Measurements from ENCODE around the gene LDLRAP1. TPM values are rescaled to one million over a fixed set of nuclear protein-coding genes. Genes with fewer than 3 reads are reported as not detected.

The LDLRAP1 gene
- total RNA-seq (2011; cell fraction: chromatin; rRNA removed; ENCODE audit: low replicate concordance): 30.0 and 73.0 TPM in 2 replicates
- 38.5 and 41.1 TPM in 2 replicates for total RNA-seq (2011; cell fraction: nucleolus; rRNA removed)
- 33.9 and 37.2 TPM in 2 replicates for total RNA-seq (2011; cell fraction: nucleoplasm; rRNA removed)
- total RNA-seq (2014; rRNA removed) (14.2 and 19.0 TPM in 2 replicates), total RNA-seq (2014; rRNA removed; fragmentation: Illumina TruSeq; extraction: Trizol) (10.9 and 13.0 TPM in 2 replicates), total RNA-seq (2015; rRNA removed; fragmentation: Illumina TruSeq; extraction: Trizol) (16.3 and 17.7 TPM in 2 replicates), total RNA-seq (2021) (28.8 and 29.2 TPM in 2 replicates), polyA plus RNA-seq (2011; rRNA removed) (16.2 and 25.0 TPM in 2 replicates), polyA plus RNA-seq (2014; fragmentation: Illumina TruSeq; extraction: Trizol) (26.8 and 29.6 TPM in 2 replicates), polyA plus RNA-seq (2014; fragmentation: Nextera tagmentation; extraction: Ambion mirVana) (1 to 10 TPM in 1 of 2 experiments, under 1 TPM in 1; 0.56 to 1.4 TPM), polyA plus RNA-seq (2014; rRNA removed) (22.2 and 25.7 TPM in 2 replicates), polyA minus RNA-seq (2011; rRNA and poly(A)+ RNA removed) (11.8 and 12.8 TPM in 2 replicates), Bru-seq, nascent RNA (percentile 75 among the genes with signal in this experiment), BruChase-seq, experiment 1, labeled RNA remaining after a 2-hour chase (percentile 68 among the genes with signal in this experiment), BruChase-seq, experiment 2, labeled RNA remaining after a 6-hour chase (percentile 72 among the genes with signal in this experiment)
- polyA plus RNA-seq (2011; cell fraction: cytosol; rRNA removed): 22.4 and 23.7 TPM in 2 replicates
- polyA plus RNA-seq (2011; cell fraction: nucleus; rRNA removed): 69.9 and 75.9 TPM in 2 replicates
- polyA plus RNA-seq (2012): 24.3 and 30.1 TPM in 2 replicates
- 11.8 and 16.7 TPM in 2 replicates for polyA minus RNA-seq (2011; cell fraction: cytosol; rRNA and poly(A)+ RNA removed)
- 6.9 and 14.2 TPM in 2 replicates for polyA minus RNA-seq (2011; cell fraction: nucleus; rRNA and poly(A)+ RNA removed)
- long read RNA-seq, experiment 1, transcript LDLRAP1-205 (4 exons, 657 nt): minor isoform, 6 of 193 reads
- long read RNA-seq, experiment 1, transcript LDLRAP1-201 (9 exons, 2,940 nt): major isoform, 43 of 193 reads
- long read RNA-seq, experiment 1, partial matches to known transcripts: 9 of 193 reads
- long read RNA-seq, experiment 1, other reads (novel, unspliced or antisense): 135 of 193 reads
- long read RNA-seq, experiment 2, transcript LDLRAP1-201 (9 exons, 2,940 nt): major isoform, 11 of 34 reads
- long read RNA-seq, experiment 2, partial matches to known transcripts: 4 of 34 reads
- long read RNA-seq, experiment 2, other reads (novel, unspliced or antisense): 17 of 34 reads
- long read RNA-seq, experiment 3, transcript LDLRAP1-201 (9 exons, 2,940 nt): major isoform, 10 of 20 reads
- long read RNA-seq, experiment 3, partial matches to known transcripts: 6 of 20 reads
- long read RNA-seq, experiment 3, other reads (novel, unspliced or antisense): 4 of 20 reads

- ChIA-PET POLR2A (interaction anchor here (0.6 to 1.2 kb wide), 5 partner anchors 10 to 87 kb away, joined by 3 to 5 read pairs (median 3); no protein-coding TSS in a partner anchor), CTCF (ENCODE audit: low intra/inter-chr PET ratio) (no interaction called here)
- Histone ChIP-seq H3K4me1 (replicated peaks in 1 of 2; ENCODE audit: control insufficient read depth in 2 of 2, insufficient read depth in 2 of 2, low read length in 2 of 2) (peaks cover 34 to 36% of the 10 kb centered on the region in 2 experiments), H3K4me3 (peak within 1 kb of the TSS; percentile 82), H3K9ac (ENCODE audit: insufficient read depth in 1 of 2, low read depth in 2 of 2, low read length in 2 of 2) (peak within 1 kb of the TSS; percentile 67 to 90; a peak in 3 of 4 replicates), H3K9me3 (replicated peaks; ENCODE audit: control insufficient read depth, insufficient read depth, low read depth, low read length) (no peaks in the 10 kb centered on the region), H3K9me1 (ENCODE audit: control insufficient read depth, insufficient read depth, low read length) (peaks cover 6% of the 10 kb centered on the region), H3K4me2 (ENCODE audit: insufficient read depth, low read length) (peak within 1 kb of the TSS; percentile 75), H4K20me1 (replicated peaks; ENCODE audit: control insufficient read depth, insufficient read depth, low read length) (no peaks in the 10 kb centered on the region; the same call in 1 of the 2 replicates), H3K36me3 (ENCODE audit: control insufficient read depth, insufficient read depth, low read length) (no peaks in the 10 kb centered on the region), H2AFZ (ENCODE audit: low read depth, low read length) (peak within 1 kb of the TSS; percentile 84), H3K79me2 (ENCODE audit: control insufficient read depth, insufficient read depth, low read length) (peaks cover 31% of the 10 kb centered on the region), H3K27me3 (ENCODE audit: control insufficient read depth in 2 of 2, insufficient read depth in 2 of 2, low read length in 2 of 2) (no peaks in the 10 kb centered on the region), H3K27ac (ENCODE audit: extremely low read depth, low read depth, low read length) (peak within 1 kb of the TSS; percentile 78)
- intact Hi-C loops (cut with micrococcal nuclease): loop anchor here (5.0 to 10.0 kb wide), 2 partner anchors 151 to 254 kb away; no protein-coding TSS in a partner anchor
- in situ Hi-C loops (cut with MboI): no loop called here
- no TSS peak for BruUV-seq (replicated peaks)
- FAIRE-seq (peak; percentile 61), DNase-seq (ENCODE audit: extremely low read depth in 1 of 4, low spot score in 3 of 4) (peak; percentile 88 to 99 (median 98)), ATAC-seq (peak; percentile 97)
- WGBS (ENCODE audit: insufficient coverage, low coverage, missing lambda C conversion rate): under 1% methylated on average over 32 of the region's 99 CpGs
- TF ChIP-seq MYC (IDR thresholded peaks at IDR 0.05; ENCODE audit: low read depth, low read length) (peak; percentile 32; the same call in 1 of the 2 replicates), MYC (CRISPR knock-in tag; IDR thresholded peaks at IDR 0.05; ENCODE audit: borderline replicate concordance, low read depth) (no peak), ZNF511 (CRISPR knock-in tag; IDR thresholded peaks at IDR 0.05) (0 out of 2 replicates have a peak, but pooled peaks have one; percentile 64), ZNF507 (tag; conservative IDR thresholded peaks at IDR 0.05) (no peak), ASH1L (IDR thresholded peaks at IDR 0.05; ENCODE audit: borderline replicate concordance, low read depth, partially characterized antibody) (no peak), KDM2B (CRISPR knock-in tag; IDR thresholded peaks at IDR 0.05) (peak; percentile 41; the same call in 1 of the 2 replicates), CEBPB (tag; IDR thresholded peaks at IDR 0.05) (no peak), NFYB (IDR thresholded peaks at IDR 0.05; ENCODE audit: extremely low read depth, insufficient read length) (no peak), IRF9 (tag; IDR thresholded peaks at IDR 0.05) (no peak), RBFOX2 (IDR thresholded peaks at IDR 0.05; ENCODE audit: low read depth, low read length) (peak; percentile 75), TOE1 (IDR thresholded peaks at IDR 0.05; ENCODE audit: borderline replicate concordance) (no peak), TOE1 (CRISPR knock-in tag; IDR thresholded peaks at IDR 0.05; ENCODE audit: borderline replicate concordance, low read depth) (no peak), ARID2 (IDR thresholded peaks at IDR 0.05) (no peak)
These were observed at the start of gene LDLRAP1 for GRCh38 chr1:25543425-25544242. Gene LDLRAP1, plus strand, starts transcription at chr1:25543606. Its CDS starts 93 bp downstream, at chr1:25543699.

Measured in K562 (cell line).